PC-3 (cell line): ENCODE data around the gene SYCP3. TPM values are rescaled to one million over a fixed set of nuclear protein-coding genes. Genes with fewer than 3 reads are reported as not detected.

ENCODE experiments used
- ATAC-seq: fragments of 200-7000 bp; cut with Tn5 transposase; 2 replicates; pipeline ENCODE4 v1.9.1; 2020; ENCODE audit warnings: mild to moderate bottlenecking, moderate library complexity
- BruUV-seq: library from RNA; stranded (reverse); fragments of 400-500 nt; replicated peaks from 2 replicates; lab custom pipeline; 2021; lab: Mats Ljungman, UMichigan
- CTCF ChIA-PET: fragments of 300-600 bp; sonication (Branson Sonifier 250); formaldehyde crosslinking; loops from one replicate; lab custom pipeline; 2022; ENCODE audit warnings: antibody characterized with exemption; lab: Charles Lee
- POLR2A ChIA-PET: fragments of 300-600 bp; sonication (Branson Sonifier 250); formaldehyde crosslinking; loops from one replicate; lab custom pipeline; 2022; ENCODE audit warnings: antibody characterized with exemption; ENCODE audit not compliant: unreplicated experiment; lab: Charles Lee
- DNase-seq: peaks from one replicate; pipeline ENCODE4 v3.0.0-alpha.2; 2015
- H2AFZ ChIP-seq: fragments of 300-600 bp; sonication (generic); 2 replicates; pipeline ENCODE4 v1.6.0; 2016; ENCODE audit warnings: antibody characterized with exemption, low read length
- H3F3A ChIP-seq: fragments of 300-600 bp; sonication (generic); one replicate; pipeline ENCODE4 v1.6.0; 2017; ENCODE audit warnings: antibody characterized with exemption, low read length, control low read depth, mild to moderate bottlenecking; ENCODE audit not compliant: unreplicated experiment
- H3K27ac ChIP-seq: fragments of 300-600 bp; sonication (generic); 2 replicates; pipeline ENCODE4 v1.5.1; 2016; ENCODE audit warnings: mild to moderate bottlenecking, low read length
- H3K27me3 ChIP-seq: fragments of 300-600 bp; sonication (generic); 2 replicates; pipeline ENCODE4 v1.6.1; 2016; ENCODE audit warnings: low read length, mixed read lengths
- H3K36me3 ChIP-seq: fragments of 300-600 bp; sonication (generic); 2 replicates; pipeline ENCODE4 v1.6.1; 2016; ENCODE audit warnings: low read depth, mixed run types, low read length, mixed read lengths
- H3K4me1 ChIP-seq: fragments of 300-600 bp; sonication (generic); 2 replicates; pipeline ENCODE4 v1.5.1; 2016; ENCODE audit warnings: low read length; ENCODE audit not compliant: insufficient read depth
- H3K4me2 ChIP-seq: fragments of 300-600 bp; sonication (generic); 2 replicates; pipeline ENCODE4 v1.6.0; 2016; ENCODE audit warnings: low read length
- H3K4me3 ChIP-seq: fragments of 300-600 bp; sonication (generic); 2 replicates; pipeline ENCODE4 v1.5.1; 2016; ENCODE audit warnings: mild to moderate bottlenecking, low read length, mixed read lengths
- H3K79me2 ChIP-seq: fragments of 300-600 bp; sonication (generic); 2 replicates; pipeline ENCODE4 v1.6.1; 2017; ENCODE audit warnings: low read length, mixed read lengths
- H3K9ac ChIP-seq: fragments of 300-600 bp; sonication (generic); 2 replicates; pipeline ENCODE4 v1.6.0; 2016; ENCODE audit warnings: mild to moderate bottlenecking, low read length
- H3K9me2 ChIP-seq: fragments of 300-600 bp; sonication (generic); replicated peaks from 2 replicates; pipeline ENCODE4 v1.6.1; 2016; ENCODE audit warnings: mixed run types, low read length, mixed read lengths
- H3K9me3 ChIP-seq: fragments of 300-600 bp; sonication (generic); 2 replicates; pipeline ENCODE4 v1.6.1; 2016; ENCODE audit warnings: low read length, mixed read lengths
- H4K20me1 ChIP-seq: fragments of 300-600 bp; sonication (generic); 2 replicates; pipeline ENCODE4 v1.6.1; 2016; ENCODE audit warnings: low read length, mixed read lengths
- CTCF ChIP-seq: fragments of 300-600 bp; sonication (generic); conservative IDR thresholded peaks from 2 replicates; pipeline ENCODE4 v1.5.1; 2017; ENCODE audit warnings: antibody characterized with exemption, low read depth, mild to moderate bottlenecking, low read length
- EZH2 ChIP-seq: fragments of 300-600 bp; sonication (generic); IDR thresholded peaks from one replicate; pipeline ENCODE4 v1.6.1; 2017; ENCODE audit warnings: antibody characterized with exemption, mild to moderate bottlenecking, low read length; ENCODE audit not compliant: unreplicated experiment
- EZH2phosphoT487 ChIP-seq: fragments of 300-600 bp; sonication (generic); IDR thresholded peaks from 2 replicates; pipeline ENCODE4 v1.6.1; 2018; ENCODE audit warnings: mild to moderate bottlenecking, antibody characterized with exemption, low read length, borderline replicate concordance
- intact Hi-C: fragments of 100-400 bp; cut with micrococcal nuclease; formaldehyde crosslinking; loops from 2 replicates; pipeline ENCODE4 v1.9.0; 2023
- total RNA-seq: library from RNA; depleted of rRNA; stranded (reverse); fragments of >200 nt; gene quantifications from 2 replicates; pipeline ENCODE4 v1.2.3, GENCODE V29; 2014

The SYCP3 gene
- total RNA-seq, 1 experiment from 2014 or later, result not detected

- intact Hi-C loops, result no loop called here
- Histone ChIP-seq H3K9me3 (no peaks in the 10 kb centered on the region), H4K20me1 (no peaks in the 10 kb centered on the region), H3K27me3 (no peaks in the 10 kb centered on the region), H3K4me2 (no peak overlapping the region), H3K27ac (no peak overlapping the region), H3K36me3 (no peaks in the 10 kb centered on the region; the same call in 1 of the 2 replicates), H3K4me3 (no peak overlapping the region), H2AFZ (no peak overlapping the region), H3F3A (no peaks in the 10 kb centered on the region), H3K4me1 (peaks cover 9% of the 10 kb centered on the region; the same call in 1 of the 2 replicates), H3K9ac (no peak overlapping the region), H3K79me2 (no peaks in the 10 kb centered on the region), H3K9me2 (no peaks in the 10 kb centered on the region)
- ChIA-PET CTCF (no interaction called here), POLR2A (no interaction called here)
- DNase-seq (no peak), ATAC-seq (no peak)
- TF ChIP-seq CTCF (no peak), EZH2phosphoT487 (no peak), EZH2 (no peak)
- BruUV-seq, result no TSS peak
Observed at GRCh38 chr12:101763246-101763931, 24.1 kb upstream of the SYCP3 start.

- Histone ChIP-seq H3K79me2 (no peaks in the 10 kb centered on the region), H3K27me3 (no peaks in the 10 kb centered on the region), H3K4me1 (peaks cover 9% of the 10 kb centered on the region; the same call in 1 of the 2 replicates), H3K9me3 (no peaks in the 10 kb centered on the region), H3K9me2 (no peaks in the 10 kb centered on the region), H2AFZ (no peak overlapping the region), H3K9ac (no peak overlapping the region), H3K27ac (no peak overlapping the region), H3K4me2 (no peak overlapping the region), H4K20me1 (no peaks in the 10 kb centered on the region), H3K36me3 (no peaks in the 10 kb centered on the region), H3F3A (no peaks in the 10 kb centered on the region), H3K4me3 (no peak overlapping the region)
- ATAC-seq (no peak), DNase-seq (no peak)
- intact Hi-C loops, result no loop called here
- TF ChIP-seq EZH2phosphoT487 (no peak), CTCF (no peak), EZH2 (no peak)
- CTCF ChIA-PET, result no interaction called here
- BruUV-seq, result no TSS peak
- POLR2A ChIA-PET, result no interaction called here
Observed at GRCh38 chr12:101761781-101762180, 22.5 kb upstream of the SYCP3 start.

- H3K9me2 ChIP-seq, result no peaks in the 10 kb centered on the region
- H3K9me3 ChIP-seq, result no peaks in the 10 kb centered on the region
- peaks cover 9% of the 10 kb centered on the region; the same call in 1 of the 2 replicates for H3K4me1 ChIP-seq
- H3K79me2 ChIP-seq, result no peaks in the 10 kb centered on the region
- no peaks in the 10 kb centered on the region for H3K27me3 ChIP-seq
- no TSS peak for BruUV-seq
- CTCF ChIA-PET, result interaction anchor here (0.6 to 0.7 kb wide), 2 partner anchors 13 to 355 kb away, joined by 3 to 9 read pairs; no protein-coding TSS in a partner anchor
- TF ChIP-seq EZH2 (no peak), CTCF (no peak), EZH2phosphoT487 (no peak)
- peak; percentile 55 for ATAC-seq
- no peaks in the 10 kb centered on the region for H3F3A ChIP-seq
- no peak overlapping the region for H2AFZ ChIP-seq
- no peak overlapping the region for H3K27ac ChIP-seq
- no peak overlapping the region for H3K4me3 ChIP-seq
- no peak overlapping the region for H3K4me2 ChIP-seq
- H3K9ac ChIP-seq, result no peak overlapping the region
- intact Hi-C loops, result no loop called here
- POLR2A ChIA-PET, result no interaction called here
- no peaks in the 10 kb centered on the region for H4K20me1 ChIP-seq
- no peak for DNase-seq
- H3K36me3 ChIP-seq, result no peaks in the 10 kb centered on the region
Observed at GRCh38 chr12:101761350-101761749, 22.1 kb upstream of the SYCP3 start.
